D721Med (cell line): ENCODE results near the gene USP2.

Experiments
- DNase-seq: peaks from one replicate; pipeline ENCODE4 v3.0.0; 2011; ENCODE audit warnings: low spot score; ENCODE audit not compliant: insufficient read length
- FAIRE-seq: peaks from 2 replicates; lab custom pipeline; 2011; peaks lifted over from hg19 to GRCh38; lab: Jason Lieb, UNC
- TF ChIP-seq, protein P1 (sequence below): IDR thresholded peaks from 2 replicates; pipeline ENCODE4 v1.5.1; 2012; ENCODE audit warnings: mild to moderate bottlenecking, control low read depth; ENCODE audit not compliant: insufficient read depth; ENCODE audit errors: missing control alignments

USP2 gene

DNA sequence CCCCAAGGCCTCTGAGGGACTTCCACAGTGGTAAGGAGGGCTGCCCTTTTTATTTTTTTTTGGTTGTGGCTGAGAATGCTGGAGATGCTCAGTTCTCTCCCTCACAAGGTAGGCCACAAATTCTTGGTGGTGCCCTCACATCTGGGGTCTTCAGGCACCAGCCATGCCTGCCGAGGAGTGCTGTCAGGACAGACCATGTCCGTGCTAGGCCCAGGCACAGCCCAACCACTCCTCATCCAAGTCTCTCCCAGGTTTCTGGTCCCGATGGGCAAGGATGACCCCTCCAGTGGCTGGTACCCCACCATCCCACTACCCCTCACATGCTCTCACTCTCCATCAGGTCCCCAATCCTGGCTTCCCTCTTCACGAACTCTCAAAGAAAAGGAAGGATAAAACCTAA lies 37.3 kb upstream of the USP2 start:
- FAIRE-seq (no peak), DNase-seq (no peak)
- TF ChIP-seq, protein P1, sequence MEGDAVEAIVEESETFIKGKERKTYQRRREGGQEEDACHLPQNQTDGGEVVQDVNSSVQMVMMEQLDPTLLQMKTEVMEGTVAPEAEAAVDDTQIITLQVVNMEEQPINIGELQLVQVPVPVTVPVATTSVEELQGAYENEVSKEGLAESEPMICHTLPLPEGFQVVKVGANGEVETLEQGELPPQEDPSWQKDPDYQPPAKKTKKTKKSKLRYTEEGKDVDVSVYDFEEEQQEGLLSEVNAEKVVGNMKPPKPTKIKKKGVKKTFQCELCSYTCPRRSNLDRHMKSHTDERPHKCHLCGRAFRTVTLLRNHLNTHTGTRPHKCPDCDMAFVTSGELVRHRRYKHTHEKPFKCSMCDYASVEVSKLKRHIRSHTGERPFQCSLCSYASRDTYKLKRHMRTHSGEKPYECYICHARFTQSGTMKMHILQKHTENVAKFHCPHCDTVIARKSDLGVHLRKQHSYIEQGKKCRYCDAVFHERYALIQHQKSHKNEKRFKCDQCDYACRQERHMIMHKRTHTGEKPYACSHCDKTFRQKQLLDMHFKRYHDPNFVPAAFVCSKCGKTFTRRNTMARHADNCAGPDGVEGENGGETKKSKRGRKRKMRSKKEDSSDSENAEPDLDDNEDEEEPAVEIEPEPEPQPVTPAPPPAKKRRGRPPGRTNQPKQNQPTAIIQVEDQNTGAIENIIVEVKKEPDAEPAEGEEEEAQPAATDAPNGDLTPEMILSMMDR: no peak

DNA sequence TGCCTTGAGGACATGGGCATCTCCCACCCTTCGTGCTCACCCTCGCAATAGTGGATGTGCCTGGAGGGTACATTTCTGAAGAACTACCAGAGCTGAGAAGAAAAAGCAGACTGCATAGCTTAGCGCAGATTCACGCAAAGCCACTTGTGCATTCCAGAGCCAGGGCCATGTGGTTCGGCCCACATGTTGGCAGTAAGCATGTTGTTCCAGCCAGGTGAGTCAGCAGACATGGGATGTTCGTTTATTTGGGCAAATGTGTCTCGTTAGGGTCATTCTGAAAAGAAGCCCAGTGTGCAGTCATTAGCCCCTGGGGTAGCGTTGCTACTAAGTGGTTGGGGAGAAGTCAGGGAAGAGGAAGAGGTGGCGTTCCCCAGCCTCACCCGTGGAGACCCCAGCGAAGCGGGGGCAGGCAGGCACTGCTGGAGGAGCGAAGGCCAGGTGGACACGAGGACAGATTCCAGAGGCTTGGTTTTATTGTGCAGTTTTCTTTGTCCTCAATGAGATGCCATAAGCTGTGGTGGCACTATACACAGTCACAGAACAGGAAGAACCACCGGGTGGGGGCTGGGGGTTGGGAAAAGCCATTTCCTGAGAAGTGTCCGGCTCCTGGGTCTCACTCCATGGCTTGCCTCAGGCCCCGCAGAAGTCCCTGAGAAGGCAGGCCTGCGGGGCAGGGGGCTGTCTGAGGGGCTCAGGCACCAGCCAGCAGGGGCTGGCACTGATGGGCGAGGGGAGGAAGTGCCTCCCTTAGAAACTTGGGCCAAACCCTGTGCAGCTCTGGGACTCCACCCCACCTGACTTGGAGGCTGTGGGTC lies 36.4 kb upstream of the USP2 start:
- TF ChIP-seq, protein P1: no peak
- FAIRE-seq: no peak
- DNase-seq: no peak

DNA sequence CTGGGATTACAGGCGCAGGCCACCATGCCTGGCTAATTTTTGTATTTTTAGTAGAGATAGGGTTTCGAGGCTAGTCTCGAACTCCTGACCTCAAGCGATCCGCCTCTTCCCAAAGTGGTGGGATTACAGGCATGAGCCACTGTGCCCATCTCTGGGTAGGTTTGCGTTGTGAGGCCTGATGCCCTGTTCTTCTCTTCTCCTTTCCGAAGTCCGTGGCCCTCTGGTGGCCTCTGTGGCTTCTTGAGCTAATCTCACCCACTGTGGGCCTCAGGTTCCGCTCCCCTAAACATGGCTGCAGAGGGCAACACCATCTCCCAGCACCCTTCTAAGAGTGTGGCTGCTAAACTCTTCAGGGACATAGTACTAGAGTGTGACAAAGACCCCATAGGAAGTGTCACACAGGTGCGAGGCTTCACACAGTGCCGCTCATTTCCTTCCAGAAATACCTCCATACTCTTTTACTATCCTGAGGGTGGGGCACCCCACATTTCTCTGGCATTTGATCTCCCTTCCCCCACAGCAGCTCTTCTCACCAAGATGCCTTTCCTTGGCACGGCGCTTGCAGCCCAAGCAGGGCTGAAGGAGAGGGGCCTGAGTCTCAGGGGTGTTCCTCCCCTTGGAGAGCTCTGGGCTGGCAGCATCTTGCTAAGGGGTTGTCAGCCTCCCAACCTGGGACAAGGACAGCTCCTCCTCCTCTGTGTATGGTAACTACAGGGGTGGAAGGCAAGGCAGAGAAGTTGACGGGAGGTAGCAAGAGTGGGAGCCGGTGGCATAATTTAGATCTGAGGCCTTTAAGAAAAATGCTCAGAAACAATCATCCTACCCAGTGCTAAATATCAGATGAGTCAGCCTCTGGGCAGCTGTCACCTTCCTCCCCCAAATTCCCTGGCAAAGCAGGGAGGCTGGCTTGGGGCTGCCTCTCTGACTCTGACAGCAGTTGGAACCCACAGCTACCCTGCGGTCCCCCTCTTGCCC lies 35.4 kb upstream of the USP2 start:
- TF ChIP-seq, protein P1: no peak
- DNase-seq (no peak), FAIRE-seq (no peak)

- FAIRE-seq: no peak
- TF ChIP-seq, protein P1: no peak
- no peak for DNase-seq
These were observed 34.5 kb upstream of the USP2 start for GRCh38 chr11:119415966-119416365.

DNA sequence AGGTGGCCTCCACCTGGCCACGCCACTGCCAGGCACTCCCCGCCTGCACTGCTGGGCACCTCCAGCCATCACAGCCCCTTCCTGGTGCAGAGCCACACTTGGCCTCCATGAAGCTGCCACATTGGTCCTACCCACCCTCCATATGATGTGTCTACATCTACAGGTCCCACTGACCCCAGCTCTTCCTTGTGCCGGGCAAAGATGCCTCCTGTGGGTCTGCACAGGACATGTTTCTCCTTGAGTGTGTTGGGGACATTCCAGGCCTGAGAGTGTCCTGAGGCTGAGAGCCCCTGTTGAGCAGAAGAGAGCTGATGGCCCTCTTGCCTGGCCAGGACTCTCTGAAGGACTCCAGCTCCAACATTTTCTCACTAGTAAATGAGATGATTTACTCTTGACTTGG lies 34.0 kb upstream of the USP2 start:
- TF ChIP-seq, protein P1: no peak
- no peak for FAIRE-seq

DNA sequence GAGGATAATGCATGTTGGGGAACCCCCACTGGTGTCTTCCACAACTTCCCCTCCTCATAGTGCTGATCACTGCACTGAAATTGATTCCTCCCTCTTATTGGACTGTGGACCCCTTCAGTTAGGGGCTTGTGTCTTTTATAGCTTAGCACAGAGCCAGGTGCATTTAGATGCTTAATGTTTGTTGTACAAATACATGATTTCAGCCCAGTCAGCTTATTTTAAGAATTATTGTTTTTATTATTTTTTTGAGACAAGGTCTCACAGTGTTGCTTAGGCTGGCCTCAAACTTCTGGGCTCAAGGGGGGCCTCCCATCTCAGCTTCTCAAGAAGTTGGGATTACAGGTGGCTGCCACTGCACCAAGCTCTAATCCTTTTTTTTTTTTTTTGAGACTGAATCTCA lies 33.2 kb upstream of the USP2 start:
- no peak for DNase-seq
- no peak for FAIRE-seq
- TF ChIP-seq, protein P1: no peak

More for the DNA sequence above, 34.0 kb upstream of the USP2 start:
- no peak for DNase-seq
